Activated CD4-positive, CD25-positive, alpha-beta regulatory T cell treated with anti-CD3 and anti-CD28 coated beads, Interleukin-2, amount 50 U/mL, for 16 hours (primary cell): ENCODE results near the gene FRMPD2.
"Not testable (repeated sequence)": the region's sequence is repeated elsewhere in the genome, so short reads cannot be mapped to it uniquely, and the experiment has no call there.

ENCODE experiments used
- DNase-seq: peaks from one replicate; pipeline ENCODE4 v3.0.0-alpha.2; 2020; ENCODE audit warnings: low read depth, low spot score

The FRMPD2 gene

DNA sequence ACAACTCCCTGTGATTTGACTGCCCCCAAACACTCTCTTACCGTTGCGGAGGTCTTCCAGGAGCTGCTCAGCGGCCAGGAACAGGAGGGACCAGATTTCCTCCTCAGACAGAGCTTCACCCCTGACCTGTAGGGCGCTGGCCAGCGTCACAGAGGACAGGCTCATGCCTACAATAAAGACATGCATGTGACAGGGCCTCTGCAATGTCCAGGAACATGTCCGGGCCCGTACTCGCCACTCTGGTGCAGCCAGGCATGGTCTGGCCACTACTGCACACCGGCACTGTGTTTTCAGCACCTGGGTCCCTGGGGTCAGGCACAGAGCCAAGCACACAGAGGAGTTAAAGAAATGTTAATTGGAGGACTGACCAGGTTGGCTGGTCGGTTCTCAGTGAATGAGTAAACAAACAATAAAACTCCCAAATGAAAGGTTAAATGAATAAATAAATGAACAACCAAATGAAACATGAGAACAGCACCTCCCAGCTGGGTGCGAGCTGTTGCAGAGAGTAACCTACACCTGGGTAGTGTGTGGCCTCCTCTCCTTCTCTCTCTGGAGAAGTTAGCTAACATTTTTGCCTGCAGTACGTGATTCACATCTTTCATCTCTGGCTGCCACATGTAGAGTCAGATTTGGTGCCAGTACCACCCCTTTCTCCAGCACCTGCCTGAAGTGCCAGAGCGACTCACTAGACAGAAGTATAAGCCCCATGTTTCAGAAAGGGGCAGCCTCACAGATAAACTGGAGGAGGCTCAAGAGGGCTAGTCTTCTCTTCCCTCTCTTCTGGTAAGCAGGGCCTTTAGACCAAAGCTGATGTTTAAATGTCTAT, 22.8 kb downstream of the FRMPD2 start:
- no peak for DNase-seq

DNA sequence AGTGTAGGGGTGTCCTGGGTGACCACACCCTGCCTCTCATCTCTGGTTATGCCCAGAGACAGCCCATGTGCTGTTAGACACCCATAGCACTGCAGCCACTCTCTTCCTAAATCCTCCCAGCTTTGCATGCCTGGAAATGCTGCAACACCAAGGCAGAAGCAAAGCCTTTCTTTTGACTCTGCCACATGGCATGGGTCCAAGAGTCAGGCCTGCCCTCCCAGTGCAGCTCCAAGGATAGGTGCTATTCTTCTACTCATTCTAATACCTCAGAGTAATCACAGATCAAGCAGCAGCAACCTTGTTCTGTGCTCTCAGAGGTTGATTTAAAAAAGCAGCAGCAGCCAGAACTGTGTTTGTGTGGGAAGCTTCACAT, 23.4 kb downstream of the FRMPD2 start:
- DNase-seq: no peak

DNA sequence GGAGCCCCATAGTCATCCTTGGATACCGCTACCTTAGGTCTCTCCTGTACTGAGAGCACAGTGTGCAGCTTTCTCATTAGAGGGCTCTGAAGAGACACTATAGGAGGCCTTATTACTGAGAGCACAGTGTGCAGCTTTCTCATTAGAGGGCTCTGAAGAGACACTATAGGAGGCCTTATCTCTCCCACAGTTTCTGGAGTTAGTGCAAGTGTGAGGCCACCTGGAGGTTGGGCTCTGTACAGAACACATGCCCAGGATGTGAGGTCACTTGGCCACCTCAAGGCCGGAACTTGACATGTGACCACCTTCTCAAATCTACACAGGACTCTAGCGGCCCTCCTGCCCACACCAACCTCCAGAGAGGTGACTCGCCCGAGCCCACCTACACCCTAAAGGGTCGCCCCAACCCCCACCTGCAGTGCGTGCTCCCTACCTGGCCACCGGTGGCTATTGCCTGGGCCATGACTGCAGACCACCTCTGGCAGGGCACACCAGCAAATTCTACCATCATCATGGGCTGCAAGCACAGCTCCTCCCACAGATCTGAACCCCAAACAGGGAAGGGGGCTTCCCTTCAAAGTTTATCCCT, 24.6 kb downstream of the FRMPD2 start:
- DNase-seq: no peak

DNA sequence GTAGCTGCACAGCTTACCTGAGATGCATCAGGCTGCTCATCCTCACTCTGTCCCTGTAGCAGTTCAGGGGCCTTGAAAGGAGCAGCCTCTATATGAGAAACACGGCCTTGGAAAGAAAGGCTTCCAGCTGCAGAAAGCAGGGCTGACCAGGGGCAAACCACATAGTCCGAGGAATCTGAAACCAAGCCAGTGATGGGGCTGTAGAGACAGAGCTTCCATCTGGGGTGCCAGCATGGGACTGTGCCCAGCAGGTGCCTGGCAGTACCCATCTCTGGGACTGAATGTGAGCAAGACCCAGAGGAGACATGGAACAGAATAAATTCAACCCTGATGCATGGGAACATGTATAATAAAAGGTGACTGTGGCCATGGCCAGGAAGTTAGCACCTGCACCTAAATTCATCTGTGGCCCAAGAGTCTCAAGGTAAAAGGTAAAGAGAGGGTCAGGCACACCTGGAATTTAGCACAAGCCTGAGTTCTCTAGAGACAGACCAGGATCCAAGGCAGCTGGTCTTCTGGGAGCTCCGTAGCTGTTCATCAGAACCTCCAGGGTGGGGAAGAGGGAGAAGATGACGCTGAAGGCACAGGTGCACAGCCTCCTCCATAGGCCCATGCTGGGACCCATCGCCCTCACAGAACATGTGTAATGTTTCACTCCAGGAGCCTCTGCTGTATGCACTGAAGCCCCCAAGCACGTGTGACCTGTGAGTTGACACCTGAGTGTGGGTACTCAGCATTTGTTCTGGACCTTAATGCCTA, 25.3 kb downstream of the FRMPD2 start:
- DNase-seq: no peak

DNA sequence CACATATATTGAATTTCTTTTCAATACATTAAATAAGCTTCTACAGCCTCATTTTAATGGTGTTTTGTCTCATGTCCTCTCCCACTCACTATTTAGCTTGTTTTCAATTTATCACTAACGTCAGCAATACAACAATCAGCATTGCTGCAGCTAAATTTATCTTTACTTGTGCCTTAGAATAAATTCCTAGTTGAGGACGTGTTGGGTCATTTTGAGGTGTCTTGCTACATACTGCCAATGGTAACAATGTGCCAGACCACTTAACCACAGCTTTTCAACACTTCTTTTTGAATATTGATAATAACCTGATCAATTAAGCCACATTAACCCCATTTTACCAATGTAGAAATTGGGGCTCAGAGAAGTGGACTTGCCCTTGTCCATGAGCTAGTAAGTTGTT, 26.0 kb downstream of the FRMPD2 start:
- DNase-seq: no peak

DNA sequence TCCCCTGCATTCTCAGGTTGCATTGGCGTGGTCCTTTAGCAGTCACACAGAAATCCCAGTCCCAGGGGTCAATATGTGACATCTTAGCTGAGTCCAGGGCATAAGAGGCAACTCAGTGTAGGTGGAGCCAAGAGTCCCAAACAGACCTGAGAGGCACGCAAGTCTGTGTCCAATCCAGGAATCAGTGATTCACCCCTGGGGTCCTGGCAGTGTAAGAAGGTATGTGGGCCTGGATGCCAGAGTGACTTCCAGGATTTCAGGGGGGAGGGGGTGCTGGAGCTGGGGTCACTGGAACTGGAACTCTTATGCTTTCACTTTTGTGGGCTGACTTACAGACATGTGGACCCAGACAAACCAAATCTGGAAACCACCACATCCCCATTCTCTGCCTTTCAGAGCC, 26.8 kb downstream of the FRMPD2 start:
- no peak for DNase-seq

DNA sequence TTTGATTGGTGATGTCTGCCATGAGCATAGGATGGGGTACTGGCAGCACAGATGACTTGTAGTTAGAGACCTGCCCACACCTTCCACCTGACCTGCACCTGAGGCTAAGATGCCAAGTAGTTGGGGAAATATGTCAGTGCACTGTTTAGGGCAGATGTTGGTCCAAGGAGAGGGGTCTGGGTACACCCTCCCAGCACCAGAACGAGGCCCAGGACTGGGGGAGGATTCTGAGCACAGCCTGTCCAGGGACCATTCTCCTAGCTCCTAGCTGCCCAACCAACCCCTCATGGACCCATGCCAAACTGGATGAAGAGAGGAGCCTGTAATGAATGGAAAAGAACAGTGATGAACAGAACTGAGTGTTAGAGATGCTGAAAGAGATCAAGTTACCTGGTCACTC, 28.0 kb downstream of the FRMPD2 start:
- no peak for DNase-seq

DNA sequence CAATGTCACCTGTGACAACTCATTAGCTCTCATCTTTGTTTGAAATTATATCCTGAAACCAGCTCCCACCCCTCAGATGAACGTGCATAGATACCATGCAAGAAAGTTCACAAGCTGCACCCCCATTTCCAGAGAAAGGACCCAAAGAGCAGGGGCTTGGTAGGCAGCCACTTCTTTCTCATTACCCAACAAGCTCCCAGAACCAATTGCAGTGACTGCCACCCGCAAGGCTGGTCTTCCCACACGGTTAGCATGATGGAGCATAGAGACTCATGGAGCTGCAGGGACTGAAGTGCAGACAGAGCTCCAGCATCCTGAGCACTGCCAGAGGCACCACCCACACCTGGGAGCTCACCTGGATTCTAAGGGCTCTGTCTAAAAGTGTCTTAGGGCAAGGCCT, 28.5 kb downstream of the FRMPD2 start:
- DNase-seq: no peak

DNA sequence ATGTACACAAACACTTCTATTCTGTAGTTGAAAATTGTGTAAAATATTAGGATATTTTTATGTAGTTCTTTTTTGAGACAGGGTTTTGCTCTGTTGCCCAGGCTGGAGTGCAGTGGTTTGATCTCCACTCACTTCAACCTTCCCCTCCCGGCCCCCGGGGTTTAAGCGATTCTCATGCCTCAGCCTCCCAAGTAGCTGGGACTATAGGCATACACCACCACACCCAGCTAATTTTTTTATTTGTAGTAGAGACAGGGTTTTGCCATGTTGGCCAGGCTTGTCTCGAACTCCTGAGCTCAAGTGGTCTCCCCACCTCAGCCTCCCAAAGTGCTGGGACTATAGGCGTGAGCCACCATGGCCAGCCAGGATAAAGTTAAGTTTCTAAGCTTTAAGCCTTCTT, 30.6 kb downstream of the FRMPD2 start:
- DNase-seq: not testable (repeated sequence)

DNA sequence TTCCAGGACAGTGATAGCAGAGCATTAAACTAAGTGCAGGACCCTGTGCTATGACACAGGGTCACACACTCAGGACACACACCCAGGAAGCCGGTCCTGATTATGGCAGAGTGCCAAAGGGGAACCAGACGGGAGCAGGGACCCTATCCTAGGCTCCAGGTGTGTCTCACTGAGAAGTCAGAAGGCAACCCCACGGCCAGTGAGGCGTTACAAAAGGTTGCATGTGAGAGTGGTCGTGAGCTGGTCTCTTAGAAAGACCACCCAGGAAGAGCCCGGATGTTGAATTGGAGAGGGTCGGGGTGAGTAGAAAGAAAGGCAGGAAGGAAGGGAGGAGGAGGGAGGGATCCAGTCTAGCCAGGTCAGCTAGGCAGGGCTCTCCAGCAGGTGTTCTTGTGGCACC, 31.0 kb downstream of the FRMPD2 start:
- no peak for DNase-seq

DNA sequence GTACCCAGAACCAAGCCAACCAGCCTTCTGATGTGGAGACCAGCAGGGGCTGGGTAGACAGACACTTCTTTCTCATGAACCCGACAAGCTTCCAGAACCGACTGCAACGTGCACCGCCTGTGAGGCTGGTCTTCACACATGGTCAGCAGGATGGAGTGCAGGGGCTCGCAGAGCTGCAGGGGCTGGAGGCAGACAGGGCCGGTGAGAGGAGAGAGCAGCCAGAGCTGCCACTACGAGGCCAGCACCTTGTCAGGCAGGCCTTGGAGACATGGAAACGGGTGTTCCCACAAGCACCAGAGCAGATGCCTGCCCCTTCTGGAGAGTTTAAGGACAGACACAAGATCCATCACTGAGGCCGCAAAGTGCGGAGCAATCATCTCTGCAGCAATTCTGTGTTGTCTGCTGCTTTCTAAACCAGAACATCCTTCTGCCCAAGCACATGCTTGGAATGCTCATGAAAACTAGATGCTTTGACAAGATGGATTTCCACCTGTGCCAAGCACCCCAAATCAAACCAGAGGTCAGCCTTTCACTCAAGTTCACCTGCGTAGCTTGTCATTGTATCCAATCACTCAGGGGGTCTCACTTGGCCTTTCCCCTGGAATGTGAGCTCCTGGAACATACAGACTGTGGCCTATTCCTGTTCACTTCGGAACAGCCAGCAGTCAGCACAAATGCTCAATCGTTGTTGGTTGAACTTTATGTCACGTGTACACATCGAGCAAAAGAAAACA, 32.2 kb downstream of the FRMPD2 start:
- no peak for DNase-seq

DNA sequence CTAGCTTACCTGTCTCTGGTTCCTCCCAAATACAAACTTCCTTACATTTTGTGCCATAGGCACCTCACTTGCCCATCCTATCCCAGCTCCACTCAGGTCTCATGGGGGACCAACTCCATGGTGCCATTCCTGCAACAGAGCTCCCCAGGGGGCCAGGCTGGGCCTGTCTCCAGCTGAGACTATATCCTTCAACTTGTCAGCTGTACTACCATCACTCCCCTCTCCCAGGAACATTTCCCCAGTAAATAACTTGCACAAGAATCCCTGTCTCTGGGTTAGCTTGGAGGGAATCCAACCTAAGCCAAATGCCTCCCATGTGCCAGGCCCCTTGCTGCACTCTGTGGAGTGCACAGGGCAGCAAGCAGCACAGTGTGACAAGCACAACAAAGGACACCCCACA, 33.2 kb downstream of the FRMPD2 start:
- no peak for DNase-seq

DNA sequence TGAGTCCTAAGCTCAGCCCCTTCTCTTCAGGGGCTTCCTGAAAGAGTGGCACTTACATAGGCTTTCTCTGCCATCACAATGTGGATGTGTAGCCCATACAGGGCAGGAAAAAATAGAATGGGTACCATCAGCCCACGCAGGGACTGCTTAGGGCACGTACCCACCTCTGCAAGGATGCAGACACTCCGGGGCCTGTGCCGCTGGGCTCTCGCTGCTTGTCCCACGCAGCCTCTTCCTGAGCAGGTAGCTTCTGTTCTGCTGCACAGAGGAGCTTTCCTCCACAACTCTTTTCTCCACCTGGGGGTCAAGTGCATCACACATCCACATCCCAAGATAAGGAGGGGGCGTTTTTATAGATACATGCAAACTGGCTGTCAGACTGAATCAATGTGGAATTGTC, 34.3 kb downstream of the FRMPD2 start:
- DNase-seq: no peak

DNA sequence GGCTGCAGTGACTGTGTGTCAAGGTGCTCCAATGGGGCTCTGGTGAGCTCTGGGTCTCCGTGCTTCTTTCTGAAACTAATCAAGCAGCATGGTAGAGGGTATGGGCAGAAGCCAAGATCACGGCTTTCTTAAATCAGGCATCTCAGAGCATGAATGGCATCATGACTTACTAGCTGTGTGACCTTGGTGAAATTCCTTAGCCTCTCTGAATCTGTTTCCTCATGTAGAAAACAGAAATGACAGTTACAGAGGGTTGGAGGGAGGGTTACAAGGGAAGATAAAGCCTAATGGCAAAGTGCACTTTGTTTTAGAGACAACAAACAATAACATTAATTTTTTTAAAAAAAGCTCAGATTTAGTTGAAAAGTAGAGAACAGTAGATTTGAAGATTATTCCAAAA, 34.9 kb downstream of the FRMPD2 start:
- no peak for DNase-seq

DNA sequence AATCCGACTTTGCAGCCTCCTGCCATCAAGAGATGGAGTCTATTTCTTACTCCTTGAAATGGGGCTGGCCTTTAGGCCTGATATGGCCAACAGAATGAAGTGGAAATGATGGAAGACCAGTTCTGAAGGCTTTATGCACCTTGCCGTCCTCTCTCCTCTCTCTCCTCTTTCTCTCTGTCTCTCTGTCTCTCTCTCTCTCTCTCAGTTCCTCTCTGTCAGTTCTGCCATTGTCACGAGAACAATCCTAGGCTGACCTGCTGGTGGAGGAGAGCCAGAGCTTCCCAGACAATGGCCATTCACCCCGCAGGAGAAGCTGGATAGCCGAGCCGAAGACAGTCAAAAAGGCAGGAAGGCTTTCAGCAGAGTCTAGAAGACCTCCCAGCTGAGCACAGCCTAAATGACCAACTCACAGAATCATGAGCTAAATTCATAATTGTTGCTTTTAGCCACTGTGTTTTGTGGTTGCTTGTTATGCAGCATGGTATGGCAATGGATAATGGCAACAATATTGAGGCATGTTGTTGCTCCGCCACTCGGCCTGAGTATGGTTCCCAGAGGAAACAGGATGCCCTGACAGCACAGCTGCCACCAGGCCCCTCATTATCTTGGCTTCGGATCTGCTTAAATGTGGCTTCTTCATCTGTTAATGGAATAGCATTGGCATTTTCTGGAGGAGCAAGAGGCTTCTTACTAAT, 35.5 kb downstream of the FRMPD2 start:
- no peak for DNase-seq

DNA sequence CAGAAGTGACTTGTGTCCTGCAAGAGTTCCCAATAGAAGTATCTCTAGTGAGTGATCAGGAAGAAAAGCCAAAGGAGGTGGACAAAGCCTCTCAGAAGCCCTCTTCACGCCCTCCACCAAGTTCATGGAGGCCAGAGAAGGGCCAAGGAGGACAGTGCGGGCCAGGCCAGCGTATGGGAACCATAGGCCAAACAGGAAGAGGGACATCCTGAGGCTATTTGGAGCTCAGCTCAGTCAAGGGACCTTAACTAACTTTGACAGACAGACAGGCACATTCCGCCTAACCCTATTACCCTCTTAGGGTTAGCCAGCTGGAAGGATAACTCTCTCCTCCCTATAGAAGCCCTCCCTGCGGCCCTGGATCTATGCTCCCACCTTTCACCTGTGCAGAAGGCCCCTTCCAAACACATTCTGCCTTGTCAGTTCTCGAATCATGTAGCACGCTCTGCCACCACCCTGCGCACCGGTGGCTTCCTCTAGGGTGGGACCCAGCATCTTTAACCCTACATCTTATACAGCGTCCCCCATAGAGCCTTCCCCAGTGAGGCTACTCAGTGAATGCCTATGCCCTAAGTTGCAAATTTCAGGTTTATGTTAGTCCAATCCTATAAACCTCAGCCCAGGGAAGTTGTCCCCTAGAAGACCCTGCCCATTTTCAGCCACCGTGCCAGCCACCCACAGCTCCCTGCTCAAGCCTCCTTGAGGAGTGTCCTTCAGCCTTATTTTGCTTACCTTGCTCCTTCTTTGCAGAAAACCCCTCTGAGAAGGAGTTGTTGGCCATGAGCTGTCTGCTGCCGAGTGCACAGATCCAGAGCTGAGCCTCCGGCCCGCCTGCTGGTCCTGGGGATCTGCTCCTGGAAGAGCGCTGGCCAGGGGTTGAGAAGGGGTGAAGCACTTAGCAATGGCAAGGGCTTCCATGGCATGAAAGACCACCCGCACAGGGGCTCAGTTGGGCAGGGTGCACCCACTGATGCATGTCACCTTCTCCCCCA, 36.9 kb downstream of the FRMPD2 start:
- DNase-seq: no peak

DNA sequence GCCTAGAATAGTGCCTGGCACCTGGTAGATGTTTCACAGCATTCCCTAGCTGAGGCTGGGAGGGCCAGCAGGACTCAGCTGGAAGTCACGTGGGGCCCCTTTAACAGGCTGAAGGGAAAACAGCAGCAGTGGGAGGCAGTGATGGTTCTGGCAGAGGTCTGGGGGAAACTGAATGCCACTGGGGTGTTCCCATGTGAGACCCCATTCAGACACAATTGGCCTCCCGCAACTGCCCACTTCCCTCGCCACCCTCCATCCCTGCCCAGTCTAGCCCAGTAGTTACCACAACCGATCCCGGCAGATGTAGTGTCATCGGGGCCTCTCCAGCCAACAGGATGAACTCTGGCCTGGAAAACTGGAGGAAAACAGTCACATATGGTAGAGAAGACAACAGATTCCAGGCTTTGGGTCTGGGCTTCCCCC, 38.3 kb downstream of the FRMPD2 start:
- no peak for DNase-seq

DNA sequence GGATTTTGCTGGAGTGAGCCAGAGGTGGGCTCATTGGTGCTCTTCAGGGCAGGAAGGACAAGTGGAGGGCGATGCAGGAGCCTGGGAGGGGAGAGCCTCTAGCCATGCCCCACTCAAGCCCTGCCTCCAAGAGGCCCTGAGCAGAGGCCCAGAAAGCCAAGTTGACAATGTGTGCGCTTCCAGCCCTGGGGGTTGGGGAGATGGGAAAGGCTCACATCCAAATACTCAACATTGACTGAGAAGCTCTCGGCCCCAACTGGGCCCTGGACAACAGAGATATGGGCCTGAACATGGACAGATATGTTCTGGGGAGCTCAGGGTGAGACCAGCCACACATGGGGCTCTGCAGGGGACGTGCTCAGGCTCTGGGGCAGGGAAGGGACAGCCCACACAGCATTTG, 39.0 kb downstream of the FRMPD2 start:
- no peak for DNase-seq

DNA sequence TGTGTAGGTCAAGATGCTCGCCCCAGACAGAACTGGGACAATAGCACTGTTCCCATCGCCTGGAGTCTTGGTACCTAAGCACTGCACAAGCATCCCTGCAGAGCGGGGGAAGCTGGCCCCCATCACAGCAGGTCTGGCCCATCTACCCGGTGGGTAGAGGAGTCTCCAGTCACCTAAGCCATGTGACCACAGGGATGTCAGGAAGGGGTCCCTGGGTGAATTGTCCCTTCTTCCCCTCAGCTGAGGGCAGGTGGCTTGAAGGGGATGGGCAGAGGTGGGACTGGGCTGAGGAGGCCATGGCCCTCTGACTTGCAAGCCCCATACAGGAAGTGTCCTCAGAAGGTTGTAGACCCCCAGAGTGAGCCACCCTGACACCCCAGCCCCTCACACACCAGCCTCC, 39.7 kb downstream of the FRMPD2 start:
- DNase-seq: no peak

DNA sequence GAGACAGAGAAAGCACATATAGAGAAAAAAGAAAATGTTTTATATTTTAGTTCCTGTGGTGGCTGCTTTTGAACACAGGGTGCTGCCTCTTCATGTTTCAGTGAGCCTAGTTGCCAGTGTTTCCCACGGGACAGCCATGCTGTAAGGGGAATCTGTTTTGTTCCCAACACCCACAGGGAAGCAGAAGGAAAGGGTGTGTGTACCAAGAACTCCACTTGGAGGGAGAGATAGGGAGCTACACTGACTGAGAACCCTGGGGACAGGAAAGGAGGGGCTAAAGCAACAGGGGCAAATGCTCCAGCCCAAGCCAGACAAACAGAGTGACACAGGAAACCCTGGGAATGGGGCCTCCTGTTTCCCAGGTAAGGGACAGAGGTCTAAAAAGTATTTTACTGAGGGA, 40.2 kb downstream of the FRMPD2 start:
- DNase-seq: no peak
